GM08714 (cell line): ENCODE results near the gene MYBPC3.

Source experiments
- H3K4me3 ChIP-seq: fragments of 200-500 bp; sonication (Bioruptor generic); 2 replicates; pipeline ENCODE4 v1.5.1; 2014; ENCODE audit warnings: mild to moderate bottlenecking, low read length, inconsistent platforms
- ZNF274 ChIP-seq: IDR thresholded peaks from 2 replicates; pipeline ENCODE4 v1.6.1; 2012; ENCODE audit warnings: mild to moderate bottlenecking, low read depth, low read length

MYBPC3 gene

DNA sequence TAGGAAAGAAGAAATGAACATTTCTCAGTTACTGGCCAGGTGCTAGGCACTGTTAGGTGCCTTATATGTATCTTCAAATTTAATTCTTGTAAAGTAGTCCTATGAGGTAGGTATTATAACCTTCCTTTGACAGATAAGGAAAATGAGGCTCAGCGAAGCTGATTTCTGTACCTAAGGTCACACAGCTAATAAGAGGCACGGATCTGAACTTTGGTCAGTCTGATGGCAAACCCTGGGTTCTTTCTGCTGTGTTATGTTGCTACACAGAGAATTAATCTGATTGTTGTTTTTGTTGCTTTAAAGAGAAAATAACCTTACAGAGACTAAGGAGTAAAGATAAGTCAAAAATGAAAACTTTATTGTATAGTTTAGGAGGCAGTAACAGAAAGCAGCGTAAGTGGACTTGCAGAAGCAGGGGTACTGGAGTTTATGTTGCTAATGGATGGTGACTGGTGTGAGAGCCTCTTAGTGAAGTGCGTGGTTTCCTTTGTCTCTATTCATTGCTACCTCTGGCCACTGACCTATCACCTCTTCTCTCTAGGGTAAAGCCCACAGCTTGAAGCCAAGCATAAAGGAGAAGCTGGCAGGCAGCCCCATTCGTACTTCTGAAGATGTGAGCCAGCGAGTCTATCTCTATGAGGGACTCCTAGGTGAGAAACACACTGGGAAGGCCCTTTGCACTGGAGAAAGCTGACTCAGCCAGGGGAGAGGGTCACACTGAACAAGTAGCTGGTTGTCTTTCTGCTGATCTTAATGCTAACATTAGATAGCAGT is 44.3 kb downstream of the MYBPC3 start:
- no peak for TF ChIP-seq ZNF274
- H3K4me3 ChIP-seq: no peak overlapping the region

GRCh38 chr11:47306484-47306844 is 46.0 kb downstream of the MYBPC3 start:
- H3K4me3 ChIP-seq: no peak overlapping the region
- no peak for TF ChIP-seq ZNF274

GRCh38 chr11:47305734-47306483 is 46.6 kb downstream of the MYBPC3 start:
- no peak overlapping the region for H3K4me3 ChIP-seq
- no peak for TF ChIP-seq ZNF274

DNA sequence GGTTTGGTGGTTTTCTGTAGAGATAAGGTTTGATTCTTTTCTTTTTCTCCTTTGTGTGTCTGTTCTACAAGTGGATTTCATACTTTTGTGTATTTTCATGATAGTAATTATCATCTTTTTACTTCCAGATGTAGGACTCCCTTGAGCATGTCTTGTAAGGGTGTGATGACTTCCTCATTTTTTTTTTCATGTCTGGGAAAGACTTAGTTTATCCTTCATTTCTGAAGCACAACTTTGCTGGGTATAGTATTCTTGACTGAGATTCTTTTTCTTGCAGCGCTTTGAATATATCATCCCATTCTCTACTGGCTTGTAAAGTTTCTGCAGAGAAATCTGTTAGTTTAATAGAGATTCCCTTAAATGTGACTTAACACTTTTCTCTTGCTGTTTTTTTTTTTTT is 49.6 kb downstream of the MYBPC3 start:
- no peak for TF ChIP-seq ZNF274
- H3K4me3 ChIP-seq: no peak overlapping the region

DNA sequence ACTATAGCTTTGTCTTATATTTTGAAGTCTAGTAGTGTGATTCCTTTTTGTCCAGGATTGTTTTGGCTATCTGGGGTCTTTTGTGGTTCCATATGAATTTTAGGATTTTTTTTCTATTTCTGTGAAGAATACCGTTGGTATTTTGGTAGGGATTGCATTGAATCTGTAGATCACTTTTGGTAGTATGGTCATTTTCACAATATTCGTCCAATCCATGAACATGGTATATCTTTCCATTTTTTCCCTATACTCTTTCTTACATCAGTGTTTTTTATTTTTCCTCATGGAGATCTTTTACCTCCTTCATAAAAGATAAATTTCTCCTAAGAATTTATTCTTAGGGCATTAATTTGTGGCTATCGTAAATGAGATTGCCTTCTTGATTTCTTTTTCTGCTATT is 53.4 kb downstream of the MYBPC3 start:
- H3K4me3 ChIP-seq: no peak overlapping the region
- TF ChIP-seq ZNF274: no peak

DNA sequence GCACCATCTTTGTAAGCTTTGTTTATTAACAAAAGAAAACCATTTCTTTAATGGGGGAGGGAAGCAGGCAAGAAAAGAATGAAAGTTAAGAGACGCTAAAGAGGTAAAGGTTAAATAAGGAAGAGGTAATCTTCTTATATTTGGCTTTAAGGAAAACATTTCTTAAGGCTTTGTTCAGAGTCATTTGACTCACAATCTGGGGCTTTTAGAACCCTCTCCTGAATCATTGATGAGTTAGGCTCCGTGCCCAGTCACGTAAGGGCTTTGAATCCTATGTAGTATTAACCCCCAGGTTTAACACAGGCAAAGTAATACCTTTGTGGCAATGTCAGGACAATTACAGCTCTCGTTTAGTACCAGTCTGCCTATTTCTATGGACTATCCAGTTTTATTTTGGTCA is 56.5 kb downstream of the MYBPC3 start:
- H3K4me3 ChIP-seq: no peak overlapping the region
- no peak for TF ChIP-seq ZNF274

GRCh38 chr11:47295385-47295784 is 57.1 kb downstream of the MYBPC3 start:
- TF ChIP-seq ZNF274: no peak
- no peak overlapping the region for H3K4me3 ChIP-seq

DNA sequence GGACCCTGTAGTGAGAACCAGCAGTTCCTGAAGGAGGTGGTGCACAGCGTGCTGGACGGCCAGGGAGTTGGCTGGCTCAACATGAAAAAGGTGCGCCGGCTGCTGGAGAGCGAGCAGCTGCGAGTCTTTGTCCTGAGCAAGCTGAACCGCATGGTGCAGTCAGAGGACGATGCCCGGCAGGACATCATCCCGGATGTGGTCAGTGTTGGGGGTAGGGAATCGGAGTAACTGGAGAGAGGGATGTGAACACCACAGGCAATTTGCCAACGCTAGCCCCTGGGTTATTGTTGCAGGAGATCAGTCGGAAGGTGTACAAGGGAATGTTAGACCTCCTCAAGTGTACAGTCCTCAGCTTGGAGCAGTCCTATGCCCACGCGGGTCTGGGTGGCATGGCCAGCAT is 62.6 kb downstream of the MYBPC3 start:
- H3K4me3 ChIP-seq: no peak overlapping the region
- no peak for TF ChIP-seq ZNF274

GRCh38 chr11:47288066-47288465 is 64.4 kb downstream of the MYBPC3 start:
- no peak overlapping the region for H3K4me3 ChIP-seq
- TF ChIP-seq ZNF274: no peak

GRCh38 chr11:47285969-47286770 is 66.3 kb downstream of the MYBPC3 start:
- H3K4me3 ChIP-seq: no peak overlapping the region
- TF ChIP-seq ZNF274: no peak

DNA sequence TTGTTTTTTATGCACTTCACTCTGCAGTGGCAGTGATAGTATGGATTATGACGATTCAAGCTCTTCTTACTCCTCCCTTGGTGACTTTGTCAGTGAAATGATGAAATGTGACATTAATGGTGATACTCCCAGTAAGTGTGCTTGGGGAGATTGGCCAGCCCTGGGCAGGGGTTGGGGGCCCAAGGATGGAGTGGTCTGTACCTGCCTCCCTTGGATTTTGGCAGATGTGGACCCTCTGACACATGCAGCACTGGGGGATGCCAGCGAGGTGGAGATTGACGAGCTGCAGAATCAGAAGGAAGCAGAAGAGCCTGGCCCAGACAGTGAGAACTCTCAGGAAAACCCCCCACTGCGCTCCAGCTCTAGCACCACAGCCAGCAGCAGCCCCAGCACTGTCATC is 68.4 kb downstream of the MYBPC3 start:
- H3K4me3 ChIP-seq: no peak overlapping the region
- TF ChIP-seq ZNF274: no peak

DNA sequence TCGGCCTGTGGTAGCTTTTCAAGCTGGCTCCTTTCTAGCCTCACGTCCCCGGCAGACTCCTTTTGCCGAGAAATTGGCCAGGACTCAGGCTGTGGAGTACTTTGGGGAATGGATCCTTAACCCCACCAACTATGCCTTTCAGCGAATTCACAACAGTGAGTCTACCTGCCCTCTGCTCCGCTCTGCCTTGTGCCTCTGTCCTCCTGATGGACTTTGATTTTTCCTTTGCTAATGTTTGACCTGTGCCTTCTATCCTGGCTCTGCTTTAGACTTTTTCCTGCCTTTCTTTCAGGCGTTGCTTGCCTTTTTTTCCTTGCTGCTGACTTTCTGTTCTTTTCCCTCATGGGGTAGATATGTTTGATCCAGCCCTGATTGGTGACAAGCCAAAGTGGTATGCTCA is 70.0 kb downstream of the MYBPC3 start:
- H3K4me3 ChIP-seq: no peak overlapping the region
- no peak for TF ChIP-seq ZNF274
